Activated gamma-delta T cell (primary cell): ENCODE data around the gene PLK3.
"Not testable (repeated sequence)": the region's sequence is repeated elsewhere in the genome, so short reads cannot be mapped to it uniquely, and the experiment has no call there.

Source experiments
- DNase-seq: peaks from one replicate; lab custom pipeline; 2025; lab: John Stamatoyannopoulos, UW
- total RNA-seq, 2 donors: gene quantifications; one replicate each; lab custom pipeline; 2026; lab: John Stamatoyannopoulos, UW

The PLK3 gene
- total RNA-seq = 85.7 to 94.5 reads per million in 2 donors

DNA sequence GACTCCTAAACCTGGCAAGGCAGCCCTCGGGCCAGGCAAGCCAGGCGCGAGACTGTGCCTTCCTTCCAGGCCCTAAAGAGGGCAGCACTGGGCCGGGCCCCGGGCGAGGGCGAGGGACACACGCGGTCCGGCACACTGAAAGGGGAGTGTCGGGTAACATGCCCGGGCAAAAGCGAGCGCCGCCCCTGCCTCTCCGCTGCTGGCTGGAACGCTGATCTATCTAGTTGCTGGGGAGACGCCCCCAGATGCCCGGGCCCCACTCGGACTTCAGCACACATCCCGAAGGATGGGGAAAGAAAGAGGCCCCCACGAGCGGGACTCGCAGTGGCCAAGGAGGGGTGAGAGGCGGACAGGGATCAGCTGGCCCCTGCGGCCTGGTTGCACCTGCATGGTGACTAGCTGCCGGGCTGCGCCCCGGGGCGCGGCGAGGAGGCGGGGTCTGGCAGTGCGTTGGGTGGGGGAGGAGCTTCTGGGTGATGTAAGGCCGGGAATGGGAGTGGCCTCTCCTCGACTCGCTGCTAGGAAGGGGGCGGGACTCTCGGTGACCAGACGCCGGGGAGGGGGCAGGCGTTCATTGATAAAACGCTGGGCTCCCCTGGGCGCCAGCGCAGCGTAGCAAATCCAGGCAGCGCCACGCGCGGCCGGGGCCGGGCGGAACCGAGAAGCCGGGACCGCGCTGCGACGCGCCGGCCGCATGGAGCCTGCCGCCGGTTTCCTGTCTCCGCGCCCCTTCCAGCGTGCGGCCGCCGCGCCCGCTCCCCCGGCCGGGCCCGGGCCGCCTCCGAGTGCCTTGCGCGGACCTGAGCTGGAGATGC, at the start of gene PLK3:
TSS of gene PLK3 (plus strand) at position 608 of the 815 bp plus-strand sequence. CDS start at position 695, 87 bp downstream.
- DNase-seq = peak; percentile 90

DNA sequence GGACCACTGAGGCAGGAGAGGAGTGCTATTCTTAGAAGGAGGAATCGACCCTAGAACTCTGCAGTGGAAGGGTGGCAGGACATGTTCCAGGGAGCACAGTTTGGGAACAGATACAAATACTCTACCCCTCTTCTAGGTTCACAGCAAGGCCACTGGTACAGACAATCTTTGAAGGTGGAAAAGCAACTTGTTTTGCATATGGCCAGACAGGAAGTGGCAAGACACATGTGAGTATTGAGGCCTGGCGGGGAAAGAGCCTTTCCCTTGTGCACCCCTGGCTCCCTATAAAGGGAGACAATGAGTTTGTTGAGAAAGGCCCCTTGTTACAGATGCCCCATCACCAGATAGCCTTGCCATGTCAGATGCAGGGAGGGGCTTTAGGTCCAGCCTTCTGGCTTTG, 42.8 kb upstream of the PLK3 start:
- DNase-seq = no peak

DNA sequence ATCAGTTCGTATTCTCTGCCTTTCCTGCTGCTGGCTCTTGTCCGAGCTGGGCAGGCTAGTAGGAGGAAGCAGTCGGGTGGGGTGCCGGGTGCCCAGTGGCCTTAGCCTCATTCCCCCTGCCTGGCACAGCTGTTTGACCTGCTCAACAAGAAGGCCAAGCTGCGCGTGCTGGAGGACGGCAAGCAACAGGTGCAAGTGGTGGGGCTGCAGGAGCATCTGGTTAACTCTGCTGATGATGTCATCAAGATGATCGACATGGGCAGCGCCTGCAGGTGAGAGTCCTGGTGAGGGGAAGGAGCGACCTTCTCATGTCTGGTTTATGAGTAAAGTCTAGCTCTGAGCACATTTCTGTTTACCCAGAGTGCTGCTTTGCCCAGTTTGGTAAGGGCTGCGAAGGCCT, 41.1 kb upstream of the PLK3 start:
- no peak for DNase-seq

GRCh38 chr1:44760876-44761275, 39.3 kb upstream of the PLK3 start:
- DNase-seq = no peak

DNA sequence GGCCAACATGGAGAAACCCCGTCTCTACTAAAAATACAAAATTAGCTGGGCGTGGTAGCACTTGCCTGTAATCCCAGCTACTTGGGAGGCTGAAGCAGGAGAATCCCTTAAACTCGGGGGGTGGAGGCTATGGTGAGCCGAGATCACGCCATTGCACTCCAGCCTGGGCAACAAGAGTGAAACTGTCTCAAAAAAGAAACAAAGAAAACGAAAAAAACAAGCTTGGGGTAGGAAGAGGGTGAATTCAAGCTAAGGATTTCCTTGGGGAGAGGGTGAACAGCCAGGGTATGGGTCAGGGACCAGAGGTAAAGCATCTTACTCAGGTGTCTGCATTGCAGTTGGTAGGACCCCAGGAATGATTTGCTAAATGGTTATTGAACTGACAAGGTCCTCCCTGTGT, 33.8 kb upstream of the PLK3 start:
- not testable (repeated sequence) for DNase-seq

DNA sequence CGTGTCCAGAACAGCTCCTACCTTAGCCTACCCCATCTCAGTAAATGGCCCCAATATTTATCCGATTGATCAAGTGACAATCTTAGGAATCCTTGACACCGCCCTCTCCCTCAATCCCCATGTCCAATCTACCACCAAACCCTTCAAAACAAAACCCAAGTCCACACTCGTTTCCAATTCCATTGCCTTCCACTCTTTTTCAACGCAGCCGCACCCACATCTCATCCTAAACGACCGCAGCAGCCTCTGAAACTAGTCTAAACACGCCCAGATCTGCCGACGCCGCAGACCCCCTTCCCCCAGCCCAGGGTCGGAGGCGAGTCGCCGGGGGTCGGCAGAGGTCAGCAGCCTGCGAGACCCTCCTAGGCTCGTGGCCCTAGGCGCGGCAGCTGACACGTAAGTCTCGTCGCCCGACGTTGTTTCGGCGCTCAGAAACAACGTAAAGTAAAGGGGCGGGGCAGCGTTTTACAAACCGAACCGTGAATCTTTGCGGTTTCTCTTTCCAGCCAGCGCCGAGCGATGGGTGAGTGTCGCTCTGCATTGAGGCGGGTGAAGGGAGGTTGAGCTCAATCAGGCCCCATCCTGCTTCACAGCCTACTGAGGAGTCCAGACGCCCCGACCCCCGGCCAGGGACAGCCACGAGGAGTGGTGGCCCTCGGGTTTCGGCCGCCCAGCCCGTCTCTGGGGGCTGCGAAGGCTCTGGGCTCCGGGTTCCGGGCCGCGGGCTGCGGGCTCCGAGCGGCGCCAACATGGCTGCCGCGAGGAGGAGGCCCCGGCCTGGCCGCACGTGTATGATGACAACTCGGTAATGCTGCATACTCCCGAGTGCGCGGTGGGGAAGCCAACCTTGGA, 24.9 kb upstream of the PLK3 start, which contains the start of gene RPS8:
TSS of gene RPS8 (plus strand) at position 463 of the 852 bp plus-strand sequence. CDS start at position 520, 57 bp downstream.
- DNase-seq = peak; percentile 50

DNA sequence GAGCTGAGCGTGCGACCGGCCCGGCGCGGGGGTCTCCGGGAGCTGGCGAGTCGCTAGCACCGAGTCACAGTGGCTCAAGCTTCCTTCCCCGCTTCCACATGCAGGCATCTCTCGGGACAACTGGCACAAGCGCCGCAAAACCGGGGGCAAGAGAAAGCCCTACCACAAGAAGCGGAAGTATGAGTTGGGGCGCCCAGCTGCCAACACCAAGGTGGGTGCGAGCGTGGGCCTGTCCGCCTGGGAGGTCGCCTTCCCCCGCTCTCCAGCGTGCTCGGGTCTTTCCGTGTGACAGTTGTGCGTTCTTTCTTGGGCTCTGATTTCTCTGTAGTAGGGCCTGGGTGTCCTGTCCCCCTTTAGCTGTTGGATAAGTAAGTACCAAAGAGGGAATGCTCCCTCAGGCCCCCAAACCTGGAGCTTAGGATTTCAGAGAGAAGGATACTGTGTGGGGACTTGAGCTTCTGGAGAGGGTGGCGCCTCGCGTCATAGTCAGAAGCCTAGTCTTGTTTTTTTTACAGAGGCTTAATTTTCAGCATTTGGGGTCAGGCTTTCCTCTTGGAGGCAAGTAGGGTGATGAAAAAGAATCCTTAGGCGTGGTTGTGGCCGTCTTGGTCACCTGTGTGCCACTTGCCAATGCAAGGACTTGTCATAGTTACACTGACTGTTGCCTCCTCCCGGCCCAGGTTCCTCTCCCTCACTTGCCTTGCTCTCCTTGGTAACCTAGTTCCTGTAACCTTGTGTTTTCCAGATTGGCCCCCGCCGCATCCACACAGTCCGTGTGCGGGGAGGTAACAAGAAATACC, 24.0 kb upstream of the PLK3 start:
- DNase-seq = no peak

GRCh38 chr1:44776730-44777068, 23.5 kb upstream of the PLK3 start:
- DNase-seq = no peak

GRCh38 chr1:44777547-44777946, 22.6 kb upstream of the PLK3 start:
- DNase-seq = no peak

DNA sequence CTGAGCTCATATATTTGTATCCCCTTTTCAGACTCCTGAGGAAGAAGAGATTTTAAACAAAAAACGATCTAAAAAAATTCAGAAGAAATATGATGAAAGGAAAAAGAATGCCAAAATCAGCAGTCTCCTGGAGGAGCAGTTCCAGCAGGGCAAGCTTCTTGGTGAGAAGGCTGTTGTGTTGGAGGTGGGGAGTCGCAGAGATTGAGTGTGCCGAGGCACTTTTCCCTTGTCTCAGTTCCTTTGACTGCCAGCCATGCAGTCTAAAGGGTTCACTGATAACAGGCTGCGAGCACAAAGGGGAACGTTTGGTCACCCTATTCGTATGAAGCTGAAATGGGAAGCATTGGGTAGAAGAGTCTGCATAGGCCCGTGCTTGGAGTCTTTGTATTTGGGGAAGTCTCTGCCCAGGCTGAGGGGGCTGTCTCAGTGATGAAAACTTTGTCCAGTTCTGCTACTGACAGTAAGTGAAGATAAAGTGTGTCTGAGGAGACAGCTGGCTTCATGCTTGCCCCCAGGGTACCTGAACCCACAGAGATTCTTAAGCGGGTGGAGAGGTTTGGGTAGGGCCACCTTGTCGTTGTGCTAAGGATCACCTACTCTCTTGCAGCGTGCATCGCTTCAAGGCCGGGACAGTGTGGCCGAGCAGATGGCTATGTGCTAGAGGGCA, 22.1 kb upstream of the PLK3 start:
- no peak for DNase-seq

- no peak for DNase-seq
Measured at GRCh38 chr1:44778705-44779576, 21.2 kb upstream of the PLK3 start.

DNA sequence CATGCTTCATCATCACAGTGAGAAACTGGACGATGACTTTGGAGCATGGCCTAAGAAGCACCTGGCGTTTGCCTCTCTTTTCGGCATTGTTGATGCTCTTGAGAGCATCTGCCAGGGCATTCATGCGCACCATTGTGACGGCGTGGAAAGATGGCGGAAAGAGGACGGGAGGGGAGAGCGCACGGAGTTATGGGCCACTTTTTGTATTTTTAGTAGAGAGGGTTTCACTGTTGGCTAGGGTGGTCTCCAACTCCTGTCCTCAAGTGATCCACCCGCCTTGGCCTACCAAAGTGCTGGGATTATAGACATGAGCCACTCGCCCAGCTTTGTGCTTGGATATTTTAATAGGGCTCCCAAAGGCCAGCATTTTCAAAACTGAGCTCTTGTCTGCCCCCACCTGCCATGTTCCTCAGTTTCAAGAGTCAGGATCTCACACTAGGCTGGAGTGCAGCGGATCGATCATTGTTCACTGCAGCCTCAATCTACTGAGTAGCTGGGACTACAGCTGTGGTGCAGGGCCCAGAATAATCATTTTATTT, 19.5 kb upstream of the PLK3 start:
- DNase-seq = no peak

GRCh38 chr1:44783697-44784093, 16.5 kb upstream of the PLK3 start:
- no peak for DNase-seq

- DNase-seq = peak; percentile 28
Measured at GRCh38 chr1:44784094-44785028, 15.8 kb upstream of the PLK3 start.

DNA sequence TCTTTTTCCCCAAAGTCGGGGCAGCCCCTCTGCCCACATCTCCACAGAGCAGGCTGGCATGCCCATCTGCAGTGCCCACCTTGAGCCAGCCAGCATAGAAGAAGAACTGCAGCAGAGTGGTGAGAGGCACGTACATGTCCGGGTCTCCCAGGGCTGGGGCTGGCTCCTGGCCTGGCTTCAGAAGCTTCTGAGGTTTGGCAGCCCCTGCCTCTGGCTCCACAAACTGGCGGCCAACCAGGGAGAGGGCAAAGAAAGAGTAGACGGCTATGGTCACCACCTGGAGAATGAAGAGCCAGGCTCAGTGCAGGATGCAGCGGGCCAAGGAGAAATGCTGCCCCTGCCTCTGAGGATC, 15.2 kb upstream of the PLK3 start:
- no peak for DNase-seq

DNA sequence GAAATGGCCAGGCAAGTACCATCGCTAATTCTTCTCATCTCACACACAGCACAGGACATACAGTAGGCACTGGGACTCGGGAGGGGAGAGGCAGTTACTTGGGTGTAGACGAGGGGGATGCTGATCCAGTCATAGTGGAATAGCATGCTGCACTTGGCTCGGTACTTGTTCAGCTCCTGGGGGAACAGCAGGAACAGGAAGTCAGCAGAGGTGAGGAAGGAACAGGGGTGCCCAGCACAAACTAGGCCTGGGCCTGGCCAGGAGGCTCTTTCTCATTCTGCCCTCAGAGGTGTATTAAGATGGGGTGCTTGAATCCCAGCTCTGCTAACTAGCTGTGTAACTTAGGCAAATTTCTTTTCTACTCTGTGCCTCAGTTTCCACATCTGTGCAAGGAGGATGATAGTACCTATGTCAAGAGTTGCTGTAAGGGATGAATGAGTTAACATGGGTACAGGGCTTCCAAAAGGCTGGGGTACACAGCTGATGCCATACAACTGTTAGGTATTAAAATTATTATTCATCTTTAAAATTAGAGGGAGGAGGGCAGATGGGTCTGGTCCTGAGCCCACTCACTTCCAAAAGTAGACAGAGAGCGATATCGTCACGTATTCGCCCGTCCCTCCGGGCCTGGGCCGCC, 14.6 kb upstream of the PLK3 start:
- no peak for DNase-seq

- peak; percentile 59 for DNase-seq
Measured at GRCh38 chr1:44786138-44786840, 13.9 kb upstream of the PLK3 start.

GRCh38 chr1:44786841-44787426, 13.2 kb upstream of the PLK3 start:
- DNase-seq = no peak
